Stomach (tissue), 4 donors: ENCODE results near the gene SMIM22.

ENCODE experiments used
- POLR2A ChIP-seq, 4 donors: fragments of 450-650 bp; IDR thresholded peaks; one replicate each; pipeline ENCODE4 v1.6.1; 2016; ENCODE audit warnings: antibody characterized with exemption in 4 of 4, control low read depth in 2 of 4, mild to moderate bottlenecking in 1 of 4, moderate library complexity in 1 of 4
- POLR2AphosphoS5 ChIP-seq, 3 donors: sonication (generic); formaldehyde crosslinking; IDR thresholded peaks; one replicate each; pipeline ENCODE4 v1.6.1; 2016; ENCODE audit warnings: antibody characterized with exemption in 3 of 3
- TF ChIP-seq, protein P1 (sequence below), 7 experiments: fragments of 450-650 bp in 4 of 7; fragments of 200-600 bp in 3 of 7; sonication (generic) in 3 of 7; IDR thresholded peaks; one replicate each; pipeline ENCODE4 v1.5.1; 2016 to 2019; ENCODE audit warnings: antibody characterized with exemption in 7 of 7, control low read depth in 2 of 7, mild to moderate bottlenecking in 1 of 7

DNA sequence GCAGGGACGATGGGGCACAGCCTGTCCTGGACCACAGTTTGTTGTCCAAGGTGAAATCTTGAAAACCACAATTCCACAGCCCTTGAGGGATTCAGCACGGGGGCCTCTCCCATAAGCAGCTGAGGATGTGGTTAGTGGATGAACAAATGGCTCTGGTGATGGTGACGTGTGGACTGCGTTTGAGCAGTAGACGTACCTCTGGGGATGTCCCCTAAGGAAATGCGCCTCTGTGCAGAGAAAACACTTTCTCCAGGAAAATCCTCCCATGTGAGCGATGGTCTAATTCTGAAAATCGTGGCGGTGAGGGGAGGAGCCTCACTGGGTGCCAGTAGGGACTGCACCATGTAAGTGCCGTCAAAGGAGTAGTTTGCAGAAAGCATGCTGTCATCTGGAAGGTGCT lies 4.3 kb upstream of the SMIM22 start:
- TF ChIP-seq POLR2A (IDR thresholded peaks at IDR 0.05) (no peak), POLR2AphosphoS5 (IDR thresholded peaks at IDR 0.05) (no peak)
- TF ChIP-seq, protein P1, sequence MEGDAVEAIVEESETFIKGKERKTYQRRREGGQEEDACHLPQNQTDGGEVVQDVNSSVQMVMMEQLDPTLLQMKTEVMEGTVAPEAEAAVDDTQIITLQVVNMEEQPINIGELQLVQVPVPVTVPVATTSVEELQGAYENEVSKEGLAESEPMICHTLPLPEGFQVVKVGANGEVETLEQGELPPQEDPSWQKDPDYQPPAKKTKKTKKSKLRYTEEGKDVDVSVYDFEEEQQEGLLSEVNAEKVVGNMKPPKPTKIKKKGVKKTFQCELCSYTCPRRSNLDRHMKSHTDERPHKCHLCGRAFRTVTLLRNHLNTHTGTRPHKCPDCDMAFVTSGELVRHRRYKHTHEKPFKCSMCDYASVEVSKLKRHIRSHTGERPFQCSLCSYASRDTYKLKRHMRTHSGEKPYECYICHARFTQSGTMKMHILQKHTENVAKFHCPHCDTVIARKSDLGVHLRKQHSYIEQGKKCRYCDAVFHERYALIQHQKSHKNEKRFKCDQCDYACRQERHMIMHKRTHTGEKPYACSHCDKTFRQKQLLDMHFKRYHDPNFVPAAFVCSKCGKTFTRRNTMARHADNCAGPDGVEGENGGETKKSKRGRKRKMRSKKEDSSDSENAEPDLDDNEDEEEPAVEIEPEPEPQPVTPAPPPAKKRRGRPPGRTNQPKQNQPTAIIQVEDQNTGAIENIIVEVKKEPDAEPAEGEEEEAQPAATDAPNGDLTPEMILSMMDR (IDR thresholded peaks at IDR 0.05), result no peak
